Measurements from ENCODE around the gene NME5.

The NME5 gene

DNA sequence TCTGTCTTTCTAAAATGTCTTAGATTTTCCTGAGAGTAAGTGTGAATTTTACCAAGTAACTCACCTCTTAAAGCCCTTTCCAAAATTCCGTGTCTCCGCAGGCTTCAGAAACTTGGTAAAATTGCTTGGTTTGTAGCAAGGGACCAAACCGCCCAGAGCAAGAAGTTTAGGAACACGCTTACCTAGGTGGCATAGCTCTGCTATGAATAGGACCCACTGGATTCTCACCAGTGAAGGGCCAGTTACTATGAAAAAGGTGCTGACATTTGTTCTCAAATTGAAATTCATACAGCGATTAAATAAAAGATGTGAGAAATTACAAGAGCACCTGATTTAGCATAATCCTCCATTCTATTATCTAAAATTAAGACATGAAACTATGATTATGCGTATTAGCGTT is 6.7 kb downstream of the NME5 start:
- no peak for DNase-seq

DNA sequence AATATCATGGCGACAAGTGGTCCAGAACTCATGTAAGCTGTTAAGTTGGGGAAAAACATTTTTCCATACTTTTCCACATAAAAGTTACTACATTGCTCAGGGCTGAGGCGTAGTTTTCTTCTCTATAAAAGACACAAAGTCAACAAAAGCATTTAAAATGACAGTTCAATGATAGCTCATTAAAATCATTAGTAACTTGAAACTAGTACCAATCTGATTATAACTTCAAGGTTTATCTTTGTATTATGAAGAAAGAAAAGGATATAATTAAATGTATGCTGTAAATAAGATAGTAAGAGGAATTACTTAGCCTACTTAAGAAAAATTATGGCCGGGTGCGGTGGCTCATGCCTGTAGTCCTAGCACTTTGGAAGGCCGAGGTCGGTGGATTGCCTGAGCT is 9.9 kb downstream of the NME5 start:
- DNase-seq: no peak

DNA sequence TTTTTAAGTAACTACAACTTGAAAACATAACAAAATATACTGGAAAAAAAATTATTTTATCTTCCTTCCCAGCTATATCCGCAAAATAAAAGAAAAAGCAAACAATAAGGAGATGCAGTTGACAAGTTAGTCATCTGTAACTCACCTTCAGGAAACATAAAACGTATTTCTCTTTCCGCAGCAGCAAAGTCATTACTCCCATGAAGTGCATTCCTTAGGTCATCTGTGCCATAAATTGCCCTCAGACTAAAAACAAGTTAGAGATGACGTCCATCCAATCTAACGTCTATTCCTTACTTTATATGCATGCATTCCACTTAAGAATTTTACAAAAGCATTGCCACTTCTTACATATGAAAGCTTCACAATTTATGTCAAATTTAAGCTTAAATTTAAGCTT is 10.9 kb downstream of the NME5 start:
- no peak for DNase-seq

DNA sequence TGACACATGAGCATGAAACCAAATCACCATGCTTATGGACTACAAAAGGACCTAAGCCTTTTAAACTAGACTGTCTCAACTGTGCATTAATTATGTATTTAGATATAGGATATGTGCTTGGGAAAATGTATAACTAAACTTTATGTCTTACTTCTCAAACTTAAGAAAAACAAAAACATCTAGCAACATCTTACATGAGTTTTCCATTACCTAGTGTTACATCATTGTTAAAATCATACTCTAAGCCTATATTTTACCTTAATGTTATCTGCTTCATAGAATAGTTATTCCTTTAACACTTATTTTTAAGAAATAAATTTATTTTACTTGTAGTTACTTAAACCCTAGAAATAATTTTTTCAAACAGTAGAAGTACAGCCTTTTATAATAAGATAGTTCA is 24.0 kb downstream of the NME5 start:
- no peak for DNase-seq

DNA sequence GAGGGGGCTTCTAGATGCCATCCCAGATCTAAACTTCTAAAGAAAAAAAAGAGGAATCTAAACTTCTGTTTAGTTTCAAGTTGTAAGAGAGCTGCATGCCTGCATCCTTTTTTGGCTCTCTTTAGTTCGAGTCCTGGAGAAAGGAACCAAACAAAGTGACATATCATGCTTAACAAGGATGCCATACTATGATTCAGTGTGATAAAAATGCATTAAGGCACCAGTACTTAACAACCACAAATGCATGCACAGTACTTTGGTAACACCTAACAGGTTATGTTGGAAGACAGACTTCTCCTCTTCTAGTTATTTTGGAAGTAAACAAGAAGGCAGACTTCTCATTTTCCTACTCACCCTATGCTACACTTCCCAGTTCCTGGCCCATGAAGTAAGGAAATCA is 27.3 kb downstream of the NME5 start:
- DNase-seq: no peak

DNA sequence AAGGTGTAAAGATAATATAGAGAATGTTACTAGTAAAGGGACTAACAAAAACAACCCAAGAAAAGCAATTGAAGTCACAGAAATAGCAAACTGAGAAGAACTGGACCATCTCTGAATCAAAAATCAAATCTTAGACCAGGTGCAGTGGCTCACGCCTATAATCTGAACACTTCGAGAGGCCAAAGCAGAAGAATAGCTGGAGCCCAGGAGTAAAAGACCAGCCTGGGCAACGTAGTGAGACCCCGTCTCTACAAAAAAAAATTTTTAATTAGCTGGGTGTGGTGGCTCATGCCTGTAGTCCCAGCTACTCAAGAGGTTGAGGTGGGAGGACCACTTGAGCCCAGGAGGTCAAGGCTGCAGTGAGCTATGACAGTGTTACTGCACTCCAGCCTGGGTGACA is 28.0 kb downstream of the NME5 start:
- no peak for DNase-seq

DNA sequence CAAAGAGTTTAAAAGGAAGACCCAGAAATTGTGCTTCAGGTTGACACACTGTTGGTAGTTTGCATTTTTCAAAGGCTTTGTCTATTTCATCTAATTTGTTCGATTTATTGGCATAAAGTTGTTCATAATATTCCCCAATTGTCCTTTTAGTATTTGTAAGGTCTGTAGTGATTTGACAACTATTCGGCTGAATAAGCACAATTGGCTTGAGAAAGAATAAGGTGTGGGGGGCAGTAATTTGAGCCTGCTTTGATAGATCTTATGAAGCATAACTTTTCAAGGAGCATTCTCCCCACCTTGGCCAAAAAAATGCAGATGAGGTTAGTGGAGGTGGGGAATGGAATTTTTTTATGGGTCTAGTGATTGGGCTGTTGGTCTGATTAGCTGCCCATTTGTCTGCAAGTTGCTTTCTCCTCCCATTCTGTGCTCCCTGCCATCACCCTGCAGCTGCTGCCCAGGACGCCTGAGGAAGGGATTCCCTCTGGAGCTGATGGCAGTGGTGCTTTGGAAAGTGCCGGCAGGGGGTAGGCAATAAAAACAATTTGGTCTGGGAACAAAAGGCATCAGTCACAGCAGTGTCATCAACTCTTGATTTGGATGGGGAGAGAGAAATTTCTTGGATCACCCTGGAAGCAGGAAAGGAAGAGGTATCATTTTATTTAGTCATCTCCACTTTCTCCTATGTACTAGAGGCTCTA is 28.8 kb downstream of the NME5 start:
- no peak for DNase-seq

DNA sequence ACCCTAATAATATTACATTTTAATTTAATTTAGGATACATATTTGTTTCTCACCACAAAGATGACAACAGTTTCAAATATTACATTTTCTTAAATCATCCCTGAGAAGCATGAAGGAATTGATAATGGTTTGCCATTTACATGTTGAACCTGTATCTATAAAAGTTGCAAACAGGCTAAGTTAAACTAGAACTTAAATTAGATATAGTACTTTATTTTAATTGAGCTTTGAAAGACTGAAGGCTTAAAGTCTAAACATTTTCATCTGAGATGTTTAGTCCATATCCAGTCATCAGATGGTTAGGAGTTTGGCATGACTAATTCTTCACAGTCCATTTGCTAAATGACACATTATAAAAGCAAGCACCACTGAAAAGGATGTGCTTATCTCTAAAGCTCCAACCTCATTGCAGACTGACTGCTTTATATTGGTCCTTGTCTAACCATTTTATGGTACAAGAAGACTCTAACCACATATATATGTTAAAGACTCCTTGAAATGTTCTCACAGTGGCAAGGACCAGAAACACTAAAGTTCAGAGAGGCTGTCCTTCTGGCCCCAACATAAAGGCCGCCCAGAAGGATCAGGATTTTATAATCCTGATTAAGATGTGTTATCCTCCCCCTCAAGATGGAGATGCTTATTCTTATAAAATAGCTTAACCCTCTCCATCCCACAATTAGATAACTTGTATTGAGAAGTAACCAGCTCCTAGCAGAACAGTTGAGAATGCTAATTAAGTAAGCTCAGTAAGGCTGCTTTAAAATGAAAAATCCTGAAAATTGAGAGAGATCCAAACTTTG is 29.6 kb downstream of the NME5 start:
- DNase-seq: no peak

DNA sequence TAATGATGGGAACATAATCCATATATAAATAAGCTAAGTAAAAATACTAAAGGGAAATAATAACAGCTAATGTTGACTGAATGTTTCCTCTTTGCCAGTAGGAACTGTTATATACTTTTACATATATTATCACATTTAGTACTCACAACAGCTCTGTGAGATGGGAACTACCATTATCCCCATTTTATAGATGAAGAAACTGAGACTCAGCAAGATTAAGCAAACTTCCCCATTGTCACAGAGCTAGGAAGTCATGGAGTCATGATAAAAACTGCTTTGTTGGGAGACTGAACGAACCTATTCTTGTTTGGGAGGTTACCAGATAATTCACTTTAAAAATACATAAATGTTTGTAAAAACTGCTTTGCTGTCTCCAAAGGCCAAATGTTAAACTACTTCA is 32.0 kb downstream of the NME5 start:
- DNase-seq: no peak

DNA sequence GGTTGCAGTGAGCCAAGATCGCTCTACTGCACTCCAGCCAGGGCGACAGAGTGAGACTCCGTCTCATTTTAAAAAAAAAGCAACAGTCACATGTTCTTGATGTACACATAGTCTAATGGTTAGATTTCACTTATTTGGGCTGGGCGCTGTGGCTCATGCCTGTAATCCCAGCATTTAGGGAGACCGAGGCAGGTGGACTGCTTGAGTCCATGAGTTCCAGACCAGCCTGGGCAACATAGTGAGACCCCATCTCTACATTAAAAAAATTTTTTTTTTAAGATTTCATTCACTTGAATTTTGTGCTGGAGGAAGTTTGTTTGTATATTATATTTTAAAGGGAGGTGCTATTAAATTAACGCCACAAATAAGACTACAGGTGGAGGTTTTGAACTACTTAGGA is 33.5 kb downstream of the NME5 start:
- DNase-seq: no peak

DNA sequence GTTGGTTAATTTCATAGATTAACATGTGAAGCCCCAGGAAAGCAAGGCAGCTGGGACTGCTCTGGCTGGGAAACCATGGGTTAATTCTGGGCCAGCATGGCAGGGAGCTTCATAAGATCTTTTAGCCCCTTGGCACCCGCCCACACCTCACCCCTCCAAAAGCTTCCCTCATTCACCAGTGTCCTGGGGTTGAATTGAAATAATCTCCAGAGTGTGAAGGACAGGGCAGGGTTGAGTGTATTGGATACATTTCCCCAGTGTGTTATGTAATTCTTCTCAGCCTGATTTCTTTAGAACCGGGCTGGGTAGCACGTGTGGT is 36.0 kb downstream of the NME5 start:
- no peak for DNase-seq

DNA sequence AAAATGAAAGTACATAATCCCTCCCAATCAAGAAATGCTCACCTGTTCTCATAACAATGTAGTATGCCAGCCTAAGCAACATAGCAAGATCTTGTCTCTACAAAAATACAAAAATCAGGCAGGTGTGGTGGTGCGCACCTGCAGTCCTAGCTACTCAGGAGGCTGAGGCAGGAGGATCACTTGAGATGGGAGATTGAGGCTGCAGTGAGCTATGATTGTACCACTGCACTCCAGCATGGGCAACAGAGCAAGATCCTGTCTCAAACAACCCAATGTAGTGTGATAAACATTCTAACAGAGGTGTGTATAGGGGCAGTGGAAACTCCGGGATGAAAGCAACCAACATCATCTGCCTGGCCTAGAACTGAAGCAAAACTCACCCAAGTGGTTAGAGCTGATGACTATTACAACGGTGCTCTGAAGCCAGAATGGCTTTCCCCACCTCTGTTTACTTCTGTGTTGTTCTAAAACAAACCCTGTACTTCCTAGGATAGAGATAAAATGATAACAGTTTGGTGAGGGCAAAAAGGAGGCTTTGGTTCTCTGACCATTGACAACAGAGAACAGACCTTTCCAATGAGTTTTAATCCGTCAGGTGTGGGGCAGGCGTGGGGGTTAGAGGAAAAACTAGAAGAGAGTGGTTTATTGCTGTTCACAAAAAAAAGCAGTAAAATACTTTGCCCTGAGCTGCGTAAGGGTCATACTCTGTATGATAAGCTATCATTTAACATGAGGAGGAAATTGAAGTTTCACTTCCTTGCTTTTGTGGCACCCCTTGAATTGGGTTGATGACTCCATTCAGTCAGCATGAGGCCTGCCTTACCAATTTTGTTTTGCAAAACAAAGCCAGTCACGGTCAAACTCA is 36.5 kb downstream of the NME5 start:
- no peak for DNase-seq

DNA sequence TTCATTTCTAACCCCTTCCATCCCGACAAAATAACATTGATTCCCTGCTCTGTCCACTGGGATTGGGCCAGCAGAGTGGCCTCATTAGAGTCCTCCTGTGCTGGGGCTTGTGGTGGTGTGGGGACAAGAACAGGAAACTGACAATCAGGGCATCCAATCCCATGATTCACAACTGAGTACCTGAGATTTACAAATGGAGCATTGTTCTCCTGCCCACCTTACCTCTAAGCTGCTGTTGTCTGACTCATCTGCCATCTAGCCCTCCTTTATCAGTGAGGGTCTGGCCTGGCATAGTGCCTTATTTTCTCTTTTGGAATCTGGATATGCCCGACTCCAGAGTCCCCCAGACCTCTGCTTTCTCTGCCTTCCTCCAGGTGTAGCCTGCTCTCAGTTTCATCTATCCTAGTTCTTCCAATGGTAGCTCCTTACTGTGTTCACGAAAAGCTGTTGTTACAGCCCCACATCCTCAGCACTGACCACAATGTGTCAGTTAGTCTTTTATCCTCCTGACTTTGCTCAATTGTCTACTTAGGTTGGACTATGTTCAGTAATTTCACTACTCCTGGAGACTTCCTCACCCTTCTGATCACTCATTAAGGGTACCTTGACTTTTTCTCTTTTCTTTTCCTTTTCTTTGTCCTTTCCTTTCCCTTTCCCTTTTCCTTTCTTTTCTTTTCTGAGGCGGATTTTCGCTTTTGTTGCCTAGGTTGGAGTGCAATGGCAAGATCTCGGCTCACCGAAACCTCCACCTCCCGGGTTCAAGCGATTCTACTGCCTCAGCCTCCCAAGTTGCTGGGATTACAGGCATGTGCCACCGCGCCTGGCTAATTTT is 42.0 kb downstream of the NME5 start:
- DNase-seq: no peak

DNA sequence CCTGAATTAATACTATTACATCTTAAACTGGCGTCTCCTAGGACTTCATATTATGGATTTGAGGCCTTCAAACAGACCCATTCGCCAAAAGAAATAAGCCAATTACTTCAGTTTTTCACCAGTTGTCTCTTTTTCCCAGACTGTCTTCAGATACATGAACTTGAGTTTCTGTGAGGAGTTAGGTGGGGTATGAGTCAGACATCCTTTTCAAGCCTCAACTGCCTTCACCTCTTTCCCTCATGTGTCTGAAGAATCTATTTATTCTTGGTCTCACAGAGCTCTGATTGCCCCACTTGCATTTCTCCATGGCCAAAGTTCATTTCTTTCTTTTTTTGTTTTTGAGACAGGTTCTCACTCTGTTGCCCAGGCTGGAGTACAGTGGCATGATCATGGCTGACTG is 42.9 kb downstream of the NME5 start:
- no peak for DNase-seq

DNA sequence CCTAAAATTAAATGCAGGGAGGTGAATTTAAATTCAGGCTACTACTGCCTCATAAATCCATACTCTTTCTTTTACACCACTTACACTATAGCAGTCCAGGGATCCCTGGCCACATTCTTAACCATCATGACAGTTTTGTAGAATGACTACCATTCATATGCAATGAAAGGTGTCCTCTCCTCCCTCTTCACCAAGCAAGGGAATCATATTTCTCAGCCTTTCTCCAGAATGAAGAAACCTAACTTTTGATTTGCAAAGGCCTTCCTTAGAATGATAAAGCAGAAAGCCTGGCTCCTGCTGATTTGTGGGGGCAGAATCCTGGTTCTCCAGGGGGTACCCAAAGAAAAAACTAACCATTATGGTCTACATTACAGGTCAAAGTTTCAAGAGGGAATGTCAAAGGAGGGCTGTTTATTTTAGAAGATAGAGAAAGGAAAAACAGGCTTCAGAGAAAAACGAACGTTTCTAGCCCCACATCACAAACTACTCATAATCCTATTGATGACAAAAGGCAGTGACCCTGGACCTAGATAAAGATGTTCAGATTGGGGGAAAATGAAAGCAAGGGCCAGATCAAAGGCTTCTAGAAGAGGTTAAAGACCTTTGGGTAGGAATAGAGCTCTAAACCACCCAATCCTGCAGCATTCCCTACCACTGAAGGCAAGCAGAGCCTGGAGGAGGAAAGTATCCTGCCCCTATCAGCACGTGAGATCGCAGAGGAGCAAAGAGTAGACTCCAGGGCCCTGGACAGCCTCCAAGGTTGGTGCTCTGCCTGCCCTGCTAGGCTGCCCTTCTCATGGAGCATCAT is 43.9 kb downstream of the NME5 start:
- DNase-seq: no peak

DNA sequence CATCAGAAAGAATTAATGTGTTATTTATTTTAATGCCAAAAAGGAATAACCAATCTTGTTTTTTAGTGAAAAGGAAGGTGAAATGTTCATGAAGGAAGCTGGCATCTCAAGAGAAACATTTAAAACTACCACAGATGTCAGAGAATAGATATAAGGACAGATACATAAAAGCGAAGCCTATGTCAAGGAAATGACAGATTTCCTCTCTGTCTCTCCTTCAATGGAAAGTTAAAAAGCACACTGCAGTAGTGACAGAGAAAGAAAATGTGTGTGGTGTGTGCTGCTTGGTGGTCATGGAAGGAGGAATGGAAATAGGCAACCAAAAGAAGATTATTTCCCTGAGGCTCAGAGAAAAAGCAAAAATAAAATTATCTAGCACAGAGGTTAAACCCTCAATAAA is 46.2 kb downstream of the NME5 start:
- DNase-seq: no peak

DNA sequence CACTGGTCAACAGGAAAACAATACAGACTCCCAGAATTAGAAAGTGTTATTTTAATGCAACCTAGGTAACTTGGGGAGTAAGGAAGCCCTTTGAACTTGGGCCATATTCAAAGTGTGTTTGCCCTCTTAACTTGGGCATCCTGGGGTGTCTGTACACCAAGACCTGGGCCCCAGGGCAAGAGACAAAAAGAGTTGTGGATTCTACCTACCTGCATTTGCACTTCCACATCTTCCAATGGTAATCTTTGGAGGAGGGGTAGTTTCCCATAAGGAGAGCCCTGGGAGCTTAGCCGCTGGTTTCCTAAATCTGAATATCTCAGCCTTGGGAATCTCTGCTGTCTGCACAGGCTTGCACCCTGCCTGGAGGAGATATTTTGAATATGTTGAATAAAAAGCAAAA is 46.9 kb downstream of the NME5 start:
- DNase-seq: no peak

DNA sequence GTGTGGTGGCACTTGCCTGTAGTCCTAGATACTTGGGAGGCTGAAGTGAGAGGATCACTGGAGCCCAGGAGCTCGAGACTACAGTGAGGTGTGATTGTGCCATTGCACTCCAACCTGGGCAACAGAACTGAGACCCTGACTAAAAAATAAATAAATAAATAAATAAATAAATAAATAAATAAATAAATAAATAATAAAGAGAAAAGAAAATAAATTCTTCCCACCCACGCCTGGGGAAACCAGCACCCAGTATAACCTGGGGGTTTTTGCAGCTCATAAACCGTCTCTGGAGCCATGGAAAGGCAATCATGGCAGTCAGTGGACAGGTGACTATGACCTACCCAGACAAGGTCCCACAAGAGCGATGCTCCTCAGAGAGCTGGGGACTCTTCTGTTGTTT is 47.5 kb downstream of the NME5 start:
- DNase-seq: no peak

DNA sequence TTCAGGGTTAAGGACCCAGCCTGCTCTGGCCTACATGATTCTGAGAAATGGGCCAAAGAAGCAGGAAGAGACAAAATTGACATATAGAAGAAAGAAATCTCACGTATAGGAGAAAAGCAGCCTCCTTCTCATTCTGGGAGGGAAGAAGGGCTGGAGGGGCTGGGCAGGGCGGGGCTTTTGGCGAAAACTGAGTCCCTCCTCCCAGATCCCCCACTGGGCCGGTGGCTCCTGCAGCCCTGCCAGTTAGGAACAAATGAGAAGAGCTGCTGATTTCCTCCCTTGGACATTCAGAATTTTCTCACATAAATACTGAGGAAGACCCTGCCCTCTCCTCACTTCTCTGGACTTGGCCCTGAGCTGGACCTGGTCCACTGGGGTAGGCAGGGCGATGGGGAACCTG is 55.5 kb downstream of the NME5 start, which contains the start of gene WNT8A:
Gene WNT8A (plus strand): TSS at position 332 of the 400 bp plus-strand sequence. CDS start 95 bp downstream, outside the sequence.
- DNase-seq: no peak

DNA sequence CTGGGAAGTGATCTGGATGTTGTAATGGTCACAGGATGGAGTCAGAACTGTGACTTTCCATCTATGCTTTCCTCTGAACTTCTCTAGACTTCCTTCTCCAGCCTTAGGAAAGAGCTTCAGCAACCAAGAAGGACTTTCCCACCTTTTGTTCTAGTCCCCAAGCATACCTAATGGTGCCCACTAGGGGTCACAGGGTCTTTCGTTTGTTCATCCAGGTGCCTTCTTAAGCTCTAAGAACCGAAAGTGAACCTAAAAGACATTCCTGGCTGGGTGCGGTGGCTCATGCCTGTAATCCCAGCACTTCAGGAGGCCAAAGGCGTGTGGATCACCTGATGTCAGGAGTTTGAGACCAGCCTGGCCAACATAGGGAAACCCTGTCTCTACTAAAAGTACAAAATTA is 57.2 kb downstream of the NME5 start:
- DNase-seq: no peak

DNA sequence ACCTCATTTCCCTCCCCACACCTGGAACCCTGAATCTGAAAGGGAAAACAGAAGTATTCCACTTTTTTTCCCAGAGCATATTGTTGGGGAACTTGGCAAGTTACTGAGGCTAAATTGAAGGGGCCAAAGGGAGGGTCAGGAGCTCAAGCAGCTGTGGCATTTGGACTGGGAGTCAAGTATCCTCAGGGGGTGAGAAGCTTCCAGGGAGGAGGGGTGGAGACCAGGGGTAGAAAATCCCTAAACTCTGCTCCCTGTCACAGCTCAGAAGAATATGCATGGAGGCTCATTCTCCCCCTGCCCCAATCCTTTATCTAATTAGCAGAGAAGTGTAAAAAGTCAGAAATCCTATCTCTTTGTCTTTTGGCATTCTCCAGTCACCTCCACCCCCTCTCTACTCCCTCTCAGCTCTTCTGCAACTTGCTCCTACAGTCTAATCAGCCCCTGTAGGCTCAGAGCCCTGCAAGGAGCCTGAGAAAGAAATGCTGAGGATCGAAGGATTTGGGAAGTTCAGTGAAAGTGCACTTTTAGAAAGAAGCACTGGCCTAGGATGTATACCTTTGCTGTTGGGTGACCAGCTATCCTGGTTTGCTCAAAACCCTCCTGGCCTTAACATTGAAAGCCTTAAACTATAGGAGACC is 61.1 kb downstream of the NME5 start:
- no peak for DNase-seq

All from NCI-H510A (cell line).